K562 (cell line): ENCODE data around the gene EPHA10. TPM values are rescaled to one million over a fixed set of nuclear protein-coding genes. Genes with fewer than 3 reads are reported as not detected.

Experiments
- COPS2 ChIP-seq: fragments of 450-650 bp; conservative IDR thresholded peaks from 2 replicates; pipeline ENCODE4 v1.6.1; 2016; ENCODE audit warnings: mild to moderate bottlenecking, moderate library complexity
- CTCF ChIP-seq, 3 experiments: IDR thresholded peaks in 2 of 3; conservative IDR thresholded peaks in 1 of 3; 2 replicates each; pipeline ENCODE4 v1.5.1; 2011 to 2012; ENCODE audit warnings: low read length in 3 of 3, mild to moderate bottlenecking in 3 of 3, control low read depth in 2 of 3, improper control_type of control experiment in 1 of 3, inconsistent platforms in 1 of 3, low read depth in 1 of 3, mixed read lengths in 1 of 3, moderate library complexity in 1 of 3; ENCODE audit not compliant: insufficient read depth in 2 of 3
- FOXA3 ChIP-seq, 2 experiments: fragments of 450-650 bp in 1 of 2; sonication (generic) in 1 of 2; formaldehyde crosslinking; IDR thresholded peaks in 1 of 2; conservative IDR thresholded peaks in 1 of 2; 2 replicates each; pipeline versions ENCODE4 v1.4.0 to v1.8.0; 2020 to 2022; ENCODE audit warnings: mild to moderate bottlenecking in 2 of 2, missing genetic modification reagents in 1 of 2
- GTF2F1 ChIP-seq: IDR thresholded peaks from 2 replicates; pipeline ENCODE4 v1.6.1; 2011; ENCODE audit warnings: low read depth, low read length, improper control_type of control experiment
- HDAC8 ChIP-seq: fragments of 450-650 bp; IDR thresholded peaks from 2 replicates; pipeline ENCODE4 v1.6.1; 2016; ENCODE audit warnings: mild to moderate bottlenecking, missing genetic modification characterization, moderate library complexity, missing compliant biosample characterization
- ILF3 ChIP-seq: fragments of 450-650 bp; IDR thresholded peaks from 2 replicates; pipeline ENCODE4 v1.6.1; 2018; ENCODE audit warnings: antibody characterized with exemption, mild to moderate bottlenecking, moderate library complexity, borderline replicate concordance
- MCM3 ChIP-seq: fragments of 450-650 bp; IDR thresholded peaks from 2 replicates; pipeline ENCODE4 v1.6.1; 2016
- MED1 ChIP-seq: sonication (generic); formaldehyde crosslinking; IDR thresholded peaks from 2 replicates; pipeline ENCODE4 v1.8.1; 2023; ENCODE audit warnings: missing genetic modification reagents, borderline replicate concordance
- MEF2D ChIP-seq: conservative IDR thresholded peaks from 2 replicates; pipeline ENCODE4 v1.6.1; 2016; ENCODE audit warnings: low read depth, missing genetic modification characterization, missing compliant biosample characterization
- NCOA4 ChIP-seq: fragments of 450-650 bp; IDR thresholded peaks from 2 replicates; pipeline ENCODE4 v1.6.1; 2018; ENCODE audit warnings: mild to moderate bottlenecking; ENCODE audit not compliant: partially characterized antibody
- PCBP1 ChIP-seq: fragments of 200-400 bp; formaldehyde crosslinking; IDR thresholded peaks from 2 replicates; pipeline ENCODE4 v1.6.1; 2018; ENCODE audit warnings: mild to moderate bottlenecking, low read depth, low read length; ENCODE audit not compliant: poor library complexity, severe bottlenecking
- SIN3A ChIP-seq, 2 experiments: fragments of 150-350 bp in 1 of 2; IDR thresholded peaks; 2 replicates each; pipeline ENCODE4 v1.6.1; 2011 to 2016; ENCODE audit warnings: borderline replicate concordance in 2 of 2, low read depth in 2 of 2, low read length in 2 of 2, mild to moderate bottlenecking in 2 of 2, moderate library complexity in 2 of 2; ENCODE audit not compliant: control insufficient read depth in 1 of 2
- SRF ChIP-seq, 2 experiments: fragments of 250-450, 450-650 bp in 1 of 2; sonication (Bioruptor Pico) in 1 of 2; sonication (generic) in 1 of 2; formaldehyde crosslinking; IDR thresholded peaks; 2 replicates each; pipeline versions ENCODE4 v1.5.0 to v1.5.1; 2020 to 2022; ENCODE audit warnings: mild to moderate bottlenecking in 1 of 2, missing genetic modification reagents in 1 of 2
- TCF3 ChIP-seq: sonication (generic); formaldehyde crosslinking; IDR thresholded peaks from 2 replicates; pipeline ENCODE4 v1.4.0; 2020; ENCODE audit warnings: mild to moderate bottlenecking, missing genetic modification reagents
- TEAD1 ChIP-seq, 2 experiments: fragments of 450-650 bp in 1 of 2; sonication (generic) in 1 of 2; formaldehyde crosslinking; IDR thresholded peaks; 2 replicates each; pipeline versions ENCODE4 v1.4.0 to v1.8.0; 2020 to 2022; ENCODE audit warnings: mild to moderate bottlenecking in 2 of 2, missing genetic modification reagents in 1 of 2
- ZKSCAN1 ChIP-seq: fragments of 150-350 bp; IDR thresholded peaks from 2 replicates; pipeline ENCODE4 v1.6.1; 2016; ENCODE audit warnings: low read depth, low read length
- ZNF41 ChIP-seq: fragments of 250-450 bp; sonication (Bioruptor Pico); conservative IDR thresholded peaks from 2 replicates; pipeline ENCODE4 v1.4.0; 2020; ENCODE audit warnings: mild to moderate bottlenecking
- ZNF518B ChIP-seq: fragments of 250-450 bp; sonication (Bioruptor Pico); IDR thresholded peaks from 2 replicates; pipeline ENCODE4 v1.5.0; 2021; ENCODE audit warnings: mild to moderate bottlenecking, moderate library complexity
- polyA plus RNA-seq, 8 experiments: library from polyadenylated mRNA; depleted of rRNA in 4 of 8; stranded (reverse) in 5 of 8; unstranded in 3 of 8; fragments of >200 nt; fragmentation: Nextera tagmentation in 2 of 8; fragmentation: Illumina TruSeq in 1 of 8; extraction: Ambion mirVana in 2 of 8; extraction: Trizol in 1 of 8; gene quantifications; 2 replicates each; pipeline versions ENCODE4 v1.2.1 to v1.2.3, GENCODE V29; 2011 to 2014; ENCODE audit warnings: inconsistent platforms in 1 of 8, missing spikeins in 1 of 8
- total RNA-seq, 7 experiments: library from RNA; depleted of rRNA in 6 of 7; stranded (reverse); fragments of >200 nt in 6 of 7; fragmentation: Illumina TruSeq in 2 of 7; extraction: Trizol in 2 of 7; gene quantifications; 2 replicates each; pipeline versions ENCODE4 v1.2.1 to v1.2.3, GENCODE V29; 2011 to 2021; ENCODE audit warnings: low replicate concordance in 1 of 7
- TF ChIP-seq, protein P1 (sequence below): fragments of 450-650 bp; IDR thresholded peaks from 2 replicates; pipeline ENCODE4 v1.6.1; 2016; ENCODE audit warnings: borderline replicate concordance

The EPHA10 gene
- total and polyA plus RNA-seq, 9 of the 15 experiments (the other 6 are each of a cell fraction or from before 2014, with no cell fraction given), result 0.03 TPM; not detected in 8

GRCh38 chr1:37808369-37809319, 43.7 kb upstream of the EPHA10 start (continued):
- TF ChIP-seq PCBP1, result peak; percentile 19
- TF ChIP-seq MEF2D (tag), result no peak
- TF ChIP-seq FOXA3 (CRISPR knock-in tag; conservative IDR thresholded peaks at IDR 0.05 in 1 of 2, IDR thresholded peaks at IDR 0.05 in 1 of 2), result peak in 1 of 2 experiments; percentile 70; a peak in 1 of 4 replicates
- peak in 1 of 2 experiments; percentile 52; a peak in 1 of 4 replicates for TF ChIP-seq SRF (CRISPR knock-in tag; IDR thresholded peaks at IDR 0.05)
- no peak for TF ChIP-seq NCOA4
- peak in 1 of 2 experiments; percentile 54; a peak in 1 of 4 replicates for TF ChIP-seq TEAD1 (CRISPR knock-in tag; IDR thresholded peaks at IDR 0.05)
- no peak for TF ChIP-seq HDAC8 (tag)
- TF ChIP-seq MCM3, result no peak
- peak; percentile 70 to 83; a peak in 3 of 4 replicates for TF ChIP-seq SIN3A (IDR thresholded peaks at IDR 0.05; ENCODE audit: borderline replicate concordance in 2 of 2, control insufficient read depth in 1 of 2, low read depth in 2 of 2, low read length in 2 of 2)
- TF ChIP-seq ILF3, result no peak
- TF ChIP-seq CTCF (IDR thresholded peaks at IDR 0.05 in 2 of 3, conservative IDR thresholded peaks at IDR 0.05 in 1 of 3; ENCODE audit: insufficient read depth in 2 of 3, low read depth in 1 of 3, low read length in 3 of 3), result peak in 1 of 3 experiments; percentile 14; a peak in 1 of 6 replicates
- no peak for TF ChIP-seq MED1
- TF ChIP-seq TCF3 (CRISPR knock-in tag), result no peak
- no peak for TF ChIP-seq ZNF518B (CRISPR knock-in tag)
- no peak for TF ChIP-seq ZNF41 (CRISPR knock-in tag)
- TF ChIP-seq, protein P1, sequence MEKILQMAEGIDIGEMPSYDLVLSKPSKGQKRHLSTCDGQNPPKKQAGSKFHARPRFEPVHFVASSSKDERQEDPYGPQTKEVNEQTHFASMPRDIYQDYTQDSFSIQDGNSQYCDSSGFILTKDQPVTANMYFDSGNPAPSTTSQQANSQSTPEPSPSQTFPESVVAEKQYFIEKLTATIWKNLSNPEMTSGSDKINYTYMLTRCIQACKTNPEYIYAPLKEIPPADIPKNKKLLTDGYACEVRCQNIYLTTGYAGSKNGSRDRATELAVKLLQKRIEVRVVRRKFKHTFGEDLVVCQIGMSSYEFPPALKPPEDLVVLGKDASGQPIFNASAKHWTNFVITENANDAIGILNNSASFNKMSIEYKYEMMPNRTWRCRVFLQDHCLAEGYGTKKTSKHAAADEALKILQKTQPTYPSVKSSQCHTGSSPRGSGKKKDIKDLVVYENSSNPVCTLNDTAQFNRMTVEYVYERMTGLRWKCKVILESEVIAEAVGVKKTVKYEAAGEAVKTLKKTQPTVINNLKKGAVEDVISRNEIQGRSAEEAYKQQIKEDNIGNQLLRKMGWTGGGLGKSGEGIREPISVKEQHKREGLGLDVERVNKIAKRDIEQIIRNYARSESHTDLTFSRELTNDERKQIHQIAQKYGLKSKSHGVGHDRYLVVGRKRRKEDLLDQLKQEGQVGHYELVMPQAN, result peak; percentile 29; the same call in 1 of the 2 replicates
- no peak for TF ChIP-seq COPS2
- TF ChIP-seq ZKSCAN1, result no peak
- no peak for TF ChIP-seq GTF2F1
